H1 (cell line): ENCODE data around the gene RAB8B. TPM values are rescaled to one million over a fixed set of nuclear protein-coding genes. Genes with fewer than 3 reads are reported as not detected.

Source experiments
- CTCF ChIA-PET: fragments of 300-600 bp; sonication (Branson Sonifier 250); formaldehyde crosslinking; loops from one replicate; lab custom pipeline; 2021; ENCODE audit not compliant: partially characterized antibody; lab: Charles Lee
- POLR2A ChIA-PET: fragments of 300-600 bp; sonication (Branson Sonifier 250); formaldehyde crosslinking; loops from one replicate; lab custom pipeline; 2021; ENCODE audit warnings: inconsistent platforms; ENCODE audit not compliant: partially characterized antibody; lab: Charles Lee
- DNase-seq, 2 experiments: peaks; one replicate each; pipeline versions ENCODE4 v3.0.0 to v3.0.0-alpha.2; 2010 to 2022; ENCODE audit warnings: low spot score in 2 of 2, low read depth in 1 of 2, mixed read lengths in 1 of 2
- FAIRE-seq: peaks from 2 replicates; lab custom pipeline; 2011; peaks lifted over from hg19 to GRCh38; lab: Jason Lieb, UNC
- H2AFZ ChIP-seq: 2 replicates; pipeline ENCODE4 v1.8.1; 2012; ENCODE audit warnings: low read length, inconsistent platforms
- H2AK5ac ChIP-seq: 2 replicates; pipeline ENCODE4 v1.6.1; 2013; ENCODE audit warnings: low read depth, low read length
- H2BK120ac ChIP-seq: replicated peaks from 2 replicates; pipeline ENCODE3; 2013; ENCODE audit warnings: low read depth, low read length, inconsistent platforms
- H2BK12ac ChIP-seq: 2 replicates; pipeline ENCODE4 v1.6.1; 2013; ENCODE audit warnings: low read depth, low read length
- H2BK15ac ChIP-seq: 2 replicates; pipeline ENCODE4 v1.6.1; 2013; ENCODE audit warnings: low read length
- H2BK20ac ChIP-seq: 2 replicates; pipeline ENCODE4 v1.6.1; 2013; ENCODE audit warnings: low read length
- H2BK5ac ChIP-seq: 2 replicates; pipeline ENCODE4 v1.6.1; 2013; ENCODE audit warnings: low read depth, low read length
- H3K14ac ChIP-seq: 2 replicates; pipeline ENCODE4 v1.6.1; 2013; ENCODE audit warnings: inconsistent platforms; ENCODE audit not compliant: insufficient read length
- H3K18ac ChIP-seq: 2 replicates; pipeline ENCODE4 v1.6.1; 2013; ENCODE audit warnings: low read length; ENCODE audit errors: extremely low read depth
- H3K23ac ChIP-seq: 2 replicates; pipeline ENCODE4 v1.6.1; 2013; ENCODE audit warnings: inconsistent platforms; ENCODE audit not compliant: insufficient read length
- H3K23me2 ChIP-seq: 2 replicates; pipeline ENCODE4 v1.6.1; 2013; ENCODE audit warnings: low read depth, low read length
- H3K27ac ChIP-seq: 2 replicates; pipeline ENCODE4 v1.6.1; 2011; ENCODE audit warnings: low read depth, low read length, inconsistent platforms
- H3K27me3 ChIP-seq, 4 experiments: replicated peaks in 1 of 4; 1 replicate in 1 of 4; 2 replicates in 3 of 4; pipeline versions ENCODE4 v1.6.1 to v1.8.1; 2011 to 2013; ENCODE audit warnings: low read length in 3 of 4, mild to moderate bottlenecking in 3 of 4, inconsistent platforms in 2 of 4, mixed read lengths in 2 of 4, moderate library complexity in 1 of 4; ENCODE audit not compliant: control insufficient read depth in 3 of 4, insufficient read depth in 3 of 4; ENCODE audit errors: extremely low read depth in 1 of 4
- H3K36me3 ChIP-seq, 4 experiments: 2 replicates each; pipeline versions ENCODE4 v1.6.1 to v1.8.1; 2011 to 2013; ENCODE audit warnings: mild to moderate bottlenecking in 4 of 4, low read length in 3 of 4, moderate library complexity in 2 of 4, control low read depth in 1 of 4, inconsistent platforms in 1 of 4; ENCODE audit not compliant: insufficient read depth in 4 of 4, control insufficient read depth in 2 of 4
- H3K4ac ChIP-seq: replicated peaks from 2 replicates; pipeline ENCODE3; 2013; ENCODE audit warnings: low read length, low read depth, mixed read lengths, inconsistent platforms; ENCODE audit not compliant: insufficient read length
- H3K4me1 ChIP-seq, 4 experiments: replicated peaks in 1 of 4; 1 replicate in 1 of 4; 2 replicates in 3 of 4; pipeline versions ENCODE4 v1.6.1 to v1.8.1; 2011 to 2013; ENCODE audit warnings: low read length in 3 of 4, inconsistent platforms in 2 of 4, mixed read lengths in 1 of 4; ENCODE audit not compliant: insufficient read depth in 4 of 4, control insufficient read depth in 3 of 4
- H3K4me2 ChIP-seq, 2 experiments: 2 replicates each; pipeline versions ENCODE4 v1.6.1 to v1.8.1; 2011 to 2013; ENCODE audit warnings: low read depth in 2 of 2, low read length in 2 of 2, control low read depth in 1 of 2, inconsistent platforms in 1 of 2, mild to moderate bottlenecking in 1 of 2; ENCODE audit not compliant: insufficient read depth in 1 of 2
- H3K4me3 ChIP-seq, 4 experiments: fragments of 200-600, 300-600 bp in 1 of 4; sonication (generic), shearing (Covaris generic), sonication (Bioruptor Twin) in 1 of 4; 2 replicates each; pipeline versions ENCODE4 v1.5.1 to v1.8.1; 2011 to 2016; ENCODE audit warnings: low read length in 4 of 4, low read depth in 3 of 4, control low read depth in 2 of 4, inconsistent platforms in 2 of 4, mild to moderate bottlenecking in 2 of 4, mixed read lengths in 1 of 4, moderate library complexity in 1 of 4; ENCODE audit not compliant: insufficient read depth in 2 of 4; ENCODE audit errors: extremely low read depth in 1 of 4
- H3K56ac ChIP-seq: replicated peaks from 2 replicates; pipeline ENCODE3; 2013; ENCODE audit warnings: low read depth, mild to moderate bottlenecking, mixed read lengths, low read length, inconsistent platforms; ENCODE audit not compliant: insufficient read length
- H3K79me1 ChIP-seq: 2 replicates; pipeline ENCODE4 v1.6.1; 2013; ENCODE audit warnings: low read depth, low read length, control low read depth
- H3K79me2 ChIP-seq, 2 experiments: 2 replicates each; pipeline versions ENCODE4 v1.6.1 to v1.8.1; 2012 to 2013; ENCODE audit warnings: low read length in 2 of 2, mild to moderate bottlenecking in 2 of 2, inconsistent platforms in 1 of 2; ENCODE audit not compliant: insufficient read depth in 2 of 2, control insufficient read depth in 1 of 2
- H3K9ac ChIP-seq, 4 experiments: replicated peaks in 1 of 4; 1 replicate in 1 of 4; 2 replicates in 3 of 4; pipeline versions ENCODE4 v1.6.1 to v1.8.1; 2011 to 2013; ENCODE audit warnings: low read depth in 3 of 4, low read length in 3 of 4, control low read depth in 2 of 4, mild to moderate bottlenecking in 2 of 4, moderate library complexity in 2 of 4, inconsistent platforms in 1 of 4; ENCODE audit errors: extremely low read depth in 1 of 4
- H3K9me3 ChIP-seq, 2 experiments: 2 replicates each; pipeline versions ENCODE4 v1.6.1 to v1.8.1; 2012 to 2013; ENCODE audit warnings: mild to moderate bottlenecking in 2 of 2, moderate library complexity in 2 of 2, control low read depth in 1 of 2, inconsistent platforms in 1 of 2, low read depth in 1 of 2, low read length in 1 of 2, mixed read lengths in 1 of 2; ENCODE audit not compliant: insufficient read depth in 2 of 2
- H4K20me1 ChIP-seq, 2 experiments: replicated peaks in 1 of 2; 2 replicates each; pipeline versions ENCODE3 to v1.8.1; 2011 to 2013; ENCODE audit warnings: inconsistent platforms in 2 of 2, low read length in 2 of 2, mild to moderate bottlenecking in 1 of 2; ENCODE audit not compliant: insufficient read depth in 2 of 2, control insufficient read depth in 1 of 2
- H4K5ac ChIP-seq: 2 replicates; pipeline ENCODE4 v1.6.1; 2013; ENCODE audit warnings: low read length, low read depth, mixed read lengths, inconsistent platforms; ENCODE audit not compliant: insufficient read length
- H4K8ac ChIP-seq: 2 replicates; pipeline ENCODE4 v1.8.0; 2013; ENCODE audit warnings: mild to moderate bottlenecking, moderate library complexity, low read length, inconsistent platforms; ENCODE audit not compliant: insufficient read depth; ENCODE audit errors: extremely low read depth
- H4K91ac ChIP-seq: replicated peaks from 2 replicates; pipeline ENCODE3; 2013; ENCODE audit warnings: low read length, mixed read lengths, inconsistent platforms; ENCODE audit not compliant: insufficient read length
- CBX8 ChIP-seq: fragments of 300-800, 300-1000 bp; sonication (generic); IDR thresholded peaks from 2 replicates; pipeline ENCODE4 v1.7.1; 2016; ENCODE audit warnings: low read depth, low read length, borderline replicate concordance
- KDM1A ChIP-seq: fragments of 200-600, 300-600 bp; sonication (generic); IDR thresholded peaks from 2 replicates; pipeline ENCODE4 v1.7.1; 2016; ENCODE audit warnings: mild to moderate bottlenecking, low read length, borderline replicate concordance
- KDM5A ChIP-seq: fragments of 200-600 bp; IDR thresholded peaks from 2 replicates; pipeline ENCODE4 v1.7.1; 2012; ENCODE audit warnings: mild to moderate bottlenecking, low read length, inconsistent platforms, mixed read lengths
- POU5F1 ChIP-seq: IDR thresholded peaks from 2 replicates; pipeline ENCODE4 v1.6.1; 2011; ENCODE audit warnings: low read depth, mild to moderate bottlenecking, low read length, moderate library complexity
- RNF2 ChIP-seq: fragments of 200-900, 300-1000 bp; sonication (generic); IDR thresholded peaks from 2 replicates; pipeline ENCODE4 v1.7.1; 2016; ENCODE audit warnings: borderline replicate concordance, low read depth, mild to moderate bottlenecking, antibody characterized with exemption, low read length; ENCODE audit not compliant: poor library complexity, severe bottlenecking; ENCODE audit errors: missing control alignments
- SIN3A ChIP-seq, 2 experiments: IDR thresholded peaks in 1 of 2; conservative IDR thresholded peaks in 1 of 2; 2 replicates each; pipeline ENCODE4 v1.6.1; 2011 to 2012; ENCODE audit warnings: low read length in 2 of 2, improper control_type of control experiment in 1 of 2, low read depth in 1 of 2, mild to moderate bottlenecking in 1 of 2
- SIRT6 ChIP-seq: IDR thresholded peaks from one replicate; pipeline ENCODE4 v1.7.1; 2012; ENCODE audit warnings: low read length, inconsistent platforms
- SP1 ChIP-seq: IDR thresholded peaks from 2 replicates; pipeline ENCODE4 v1.6.1; 2011; ENCODE audit warnings: low read depth, low read length
- SP2 ChIP-seq: IDR thresholded peaks from 2 replicates; pipeline ENCODE4 v1.6.1; 2012; ENCODE audit warnings: mild to moderate bottlenecking, low read length, inconsistent platforms
- SUZ12 ChIP-seq: fragments of 200-600 bp; sonication (generic); IDR thresholded peaks from 2 replicates; pipeline ENCODE4 v1.6.1; 2012; ENCODE audit warnings: mild to moderate bottlenecking, inconsistent platforms, low read length, moderate library complexity, mixed read lengths
- TCF12 ChIP-seq: IDR thresholded peaks from 2 replicates; pipeline ENCODE4 v1.6.1; 2011; ENCODE audit warnings: low read depth, mild to moderate bottlenecking, low read length
- TEAD4 ChIP-seq: IDR thresholded peaks from 2 replicates; pipeline ENCODE4 v1.6.1; 2012; ENCODE audit warnings: low read depth, low read length, inconsistent platforms, mixed read lengths
- WGBS, 2 experiments: shearing (Covaris generic) in 1 of 2; methylation state at CpG; one replicate each; pipeline versions ENCODE4 v1.1.6 to v1.1.7; 2013 to 2015; ENCODE audit warnings: low lambda C conversion rate in 2 of 2, mixed read lengths in 2 of 2, inconsistent platforms in 1 of 2, low coverage in 1 of 2, missing lambda C conversion rate in 1 of 2; ENCODE audit not compliant: insufficient replicate concordance in 2 of 2, insufficient coverage in 1 of 2, insufficient read length in 1 of 2; ENCODE audit errors: extremely low coverage in 1 of 2, missing lambda C conversion rate in 1 of 2; 5-methylcytosine and 5-hydroxymethylcytosine counted together
- polyA plus RNA-seq, 7 experiments: library from polyadenylated mRNA; depleted of rRNA in 3 of 7; stranded (reverse) in 5 of 7; unstranded in 2 of 7; fragments of >200 nt in 5 of 7; fragments of 200-250 nt in 2 of 7; gene quantifications; 1 replicate in 5 of 7; 2 replicates in 1 of 7; 4 replicates in 1 of 7; pipeline versions ENCODE4 v1.2.1 to v1.2.3, GENCODE V29; 2011 to 2013; ENCODE audit warnings: missing spikeins in 2 of 7, mixed read lengths in 2 of 7
- total RNA-seq: library from RNA; stranded (reverse); fragmentation: NEBNext Ultra II Directional; extraction: Animal tissue kit (Norgen Biotek cat#: 25700); gene quantifications from 2 replicates; pipeline ENCODE4 v1.2.1, GENCODE V29; 2021

The RAB8B gene
- total and polyA plus RNA-seq, 2 of the 8 experiments (the other 6 are each of a cell fraction or from before 2014, with no cell fraction given), result 9.5 to 47.8 TPM

GRCh38 chr15:63301088-63301487, 111.7 kb downstream of the RAB8B start:
- Histone ChIP-seq H3K18ac (no peak overlapping the region), H3K27ac (no peak overlapping the region), H3K4me3 (no peak overlapping the region), H3K4ac (no peak overlapping the region), H3K36me3 (peaks cover 0 to 4% (median 4%) of the 10 kb centered on the region in 4 experiments; a peak in 1 of 8 replicates), H3K27me3 (no peaks in the 10 kb centered on the region), H3K23me2 (no peaks in the 10 kb centered on the region), H2BK20ac (no peak overlapping the region), H3K9me3 (no peaks in the 10 kb centered on the region), H2AFZ (no peak overlapping the region), H2BK5ac (no peak overlapping the region), H4K8ac (no peak overlapping the region), H3K79me1 (no peaks in the 10 kb centered on the region), H3K4me1 (no peaks in the 10 kb centered on the region; a peak in 1 of 7 replicates)
- POLR2A ChIA-PET, result no interaction called here
- WGBS, 2 experiments, result 78% methylated on average over 1 of the region's 1 CpG; no CpG with 5 or more reads in 1 of the 2 experiments
- CTCF ChIA-PET, result interaction anchor here (1.7 to 2.2 kb wide), 2 partner anchors 9 to 11 kb away, joined by 5 to 10 read pairs; no protein-coding TSS in a partner anchor
- FAIRE-seq, result no peak
- TF ChIP-seq SIN3A (conservative IDR thresholded peaks at IDR 0.05 in 1 of 2, IDR thresholded peaks at IDR 0.05 in 1 of 2; ENCODE audit: low read depth in 1 of 2, low read length in 2 of 2) (no peak), SUZ12 (no peak), TEAD4 (no peak), CBX8 (no peak), SIRT6 (no peak), SP1 (no peak), KDM1A (no peak), RNF2 (no peak), KDM5A (no peak), TCF12 (no peak), POU5F1 (no peak), SP2 (no peak)
- TF ChIP-seq, all 59 proteins: peak for 0
- no peak overlapping the region for H3K9ac ChIP-seq
- H3K4me2 ChIP-seq, result no peak overlapping the region
- no peak overlapping the region for H2BK120ac ChIP-seq
- no peak for DNase-seq
- H3K79me2 ChIP-seq, result no peaks in the 10 kb centered on the region
- H2AK5ac ChIP-seq, result no peak overlapping the region
- H3K14ac ChIP-seq, result no peak overlapping the region
- H2BK12ac ChIP-seq, result no peak overlapping the region
- H4K5ac ChIP-seq, result no peak overlapping the region
- H4K20me1 ChIP-seq, result no peaks in the 10 kb centered on the region
- no peak overlapping the region for H2BK15ac ChIP-seq
- no peak overlapping the region for H3K23ac ChIP-seq
- H3K56ac ChIP-seq, result no peak overlapping the region
- no peak overlapping the region for H4K91ac ChIP-seq
